GM18517 (cell line): Measurements from ENCODE around the gene QSER1.
"Not testable (repeated sequence)": the region's sequence is repeated elsewhere in the genome, so short reads cannot be mapped to it uniquely, and the experiment has no call there.

Experiments
- ATAC-seq: cut with Tn5 transposase; IDR thresholded peaks from one replicate; pipeline ENCODE4 v1.9.1; 2021; ENCODE audit warnings: mild to moderate bottlenecking, moderate library complexity; ENCODE audit not compliant: unreplicated experiment

The QSER1 gene

GRCh38 chr11:32991898-32992297 is 99.3 kb downstream of the QSER1 start:
- no peak for ATAC-seq

- no peak for ATAC-seq
Observed at GRCh38 chr11:33000181-33000580, 107.6 kb downstream of the QSER1 start.

GRCh38 chr11:33001281-33001680 is 108.7 kb downstream of the QSER1 start:
- no peak for ATAC-seq

GRCh38 chr11:33001751-33002542 is 109.3 kb downstream of the QSER1 start:
- no peak for ATAC-seq

- ATAC-seq: no peak
Observed at GRCh38 chr11:33005175-33005574, 112.6 kb downstream of the QSER1 start.

- ATAC-seq: no peak
Observed at GRCh38 chr11:33006010-33006409, 113.4 kb downstream of the QSER1 start.

GRCh38 chr11:33013755-33014154 is 121.1 kb downstream of the QSER1 start:
- no peak for ATAC-seq

GRCh38 chr11:33015621-33016551 is 123.3 kb downstream of the QSER1 start, which contains the start of gene DEPDC7:
Gene DEPDC7 (plus strand): TSS chr11:33015878. CDS start chr11:33015956, 78 bp downstream.
- ATAC-seq: peak; percentile 56

GRCh38 chr11:33016654-33017053 is 124.0 kb downstream of the QSER1 start:
- ATAC-seq: no peak

GRCh38 chr11:33017478-33017877 is 124.9 kb downstream of the QSER1 start:
- no peak for ATAC-seq

GRCh38 chr11:33017965-33018364 is 125.4 kb downstream of the QSER1 start:
- ATAC-seq: no peak

- no peak for ATAC-seq
Observed at GRCh38 chr11:33018840-33019239, 126.2 kb downstream of the QSER1 start.

GRCh38 chr11:33021501-33021900 is 128.9 kb downstream of the QSER1 start:
- no peak for ATAC-seq

- ATAC-seq: no peak
Observed at GRCh38 chr11:33021937-33022336, 129.3 kb downstream of the QSER1 start.

GRCh38 chr11:33025339-33025722 is 132.7 kb downstream of the QSER1 start:
- no peak for ATAC-seq

GRCh38 chr11:33027233-33027632 is 134.6 kb downstream of the QSER1 start:
- no peak for ATAC-seq

- no peak for ATAC-seq
Observed at GRCh38 chr11:33027846-33028536, 135.4 kb downstream of the QSER1 start.

GRCh38 chr11:33028537-33028914 is 135.9 kb downstream of the QSER1 start:
- no peak for ATAC-seq

- ATAC-seq: not testable (repeated sequence)
Observed at GRCh38 chr11:33029218-33029617, 136.6 kb downstream of the QSER1 start.
